HFFc6 (cell line): ENCODE measurements around the gene TGM2. TPM values are rescaled to one million over a fixed set of nuclear protein-coding genes. Genes with fewer than 3 reads are reported as not detected.

ENCODE experiments used
- DNase-seq: peaks from one replicate; pipeline ENCODE4 v3.0.0-alpha.2; 2018
- H3K27ac Mint-ChIP-seq: 2 replicates; pipeline ENCODE4 v1.8.0; 2020; ENCODE audit warnings: mild to moderate bottlenecking, mixed read lengths
- H3K27me3 Mint-ChIP-seq: 2 replicates; pipeline ENCODE4 v1.8.0; 2021; ENCODE audit warnings: mild to moderate bottlenecking, moderate library complexity, mixed read lengths; ENCODE audit not compliant: insufficient read depth
- H3K36me3 Mint-ChIP-seq: 2 replicates; pipeline ENCODE4 v1.8.0; 2021; ENCODE audit warnings: low read depth, mixed read lengths
- H3K4me1 Mint-ChIP-seq: 2 replicates; pipeline ENCODE4 v1.8.0; 2020; ENCODE audit warnings: low read depth, mixed read lengths
- H3K4me3 Mint-ChIP-seq: 2 replicates; pipeline ENCODE4 v1.8.0; 2020; ENCODE audit warnings: mild to moderate bottlenecking, moderate library complexity, mixed read lengths
- H3K9me3 Mint-ChIP-seq: 2 replicates; pipeline ENCODE4 v1.8.0; 2020; ENCODE audit warnings: mild to moderate bottlenecking, mixed read lengths
- CTCF ChIP-seq: fragments of 200-600 bp; sonication (generic); IDR thresholded peaks from 2 replicates; pipeline ENCODE4 v1.5.0; 2021; ENCODE audit warnings: antibody characterized with exemption, mild to moderate bottlenecking
- total RNA-seq, 6 experiments: library from RNA; stranded (reverse); fragmentation: NEBNext Ultra II Directional; extraction: Animal tissue kit (Norgen Biotek cat#: 25700); gene quantifications; 2 replicates in 1 of 6; 3 replicates in 5 of 6; pipeline ENCODE4 v1.2.3, GENCODE V29; 2021

TGM2 gene
- total RNA-seq, 6 experiments from 2014 or later: 99.6 to 430 (median 111) TPM

GRCh38 chr20:38134427-38135270 lies 30.4 kb downstream of the TGM2 start:
- DNase-seq: peak; percentile 48
- TF ChIP-seq CTCF: no peak
- peaks cover 42% of the 10 kb centered on the region for H3K4me1 Mint-ChIP-seq
- H3K9me3 Mint-ChIP-seq: no peaks in the 10 kb centered on the region
- peak overlapping the region; percentile 43 for H3K4me3 Mint-ChIP-seq
- H3K27me3 Mint-ChIP-seq: peaks cover 2% of the 10 kb centered on the region
- H3K27ac Mint-ChIP-seq: peak overlapping the region; percentile 82
- H3K36me3 Mint-ChIP-seq: peaks cover 33% of the 10 kb centered on the region

DNA sequence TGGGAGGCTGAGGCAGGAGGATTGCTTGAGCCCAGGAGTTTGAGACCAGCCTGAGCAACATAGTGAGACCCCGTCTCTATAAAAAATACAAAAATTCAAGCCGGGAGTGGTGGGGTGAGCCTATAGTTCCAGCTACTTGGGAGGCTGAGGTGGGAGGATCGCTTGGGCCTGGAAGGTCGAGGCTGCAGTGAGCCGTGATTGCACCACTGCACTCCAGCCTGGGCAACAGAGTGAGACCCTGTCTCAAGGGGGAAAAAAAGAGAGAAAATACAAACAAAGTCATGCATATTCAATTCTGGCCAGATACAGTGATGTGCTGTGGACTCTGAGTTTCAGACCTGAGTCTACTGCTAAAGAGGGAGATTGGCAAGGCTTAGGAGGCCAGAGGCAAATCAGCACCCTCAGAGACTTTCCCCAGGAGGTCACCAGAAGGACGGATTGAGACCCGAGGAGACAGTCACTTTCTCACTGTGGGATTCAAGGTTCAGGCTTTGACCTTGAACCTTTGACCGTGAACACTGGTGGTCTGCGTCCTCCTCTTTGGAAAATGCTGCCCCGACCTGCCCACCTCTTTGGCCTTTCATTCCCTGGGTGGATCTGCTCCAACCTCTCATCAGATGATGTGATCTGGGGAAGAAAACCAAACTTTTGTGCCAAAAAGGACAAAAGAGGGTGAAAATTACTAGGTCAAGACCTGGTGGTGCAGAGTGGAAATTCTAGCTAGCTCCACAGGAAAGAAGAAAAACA lies 31.2 kb downstream of the TGM2 start:
- Mint-ChIP-seq H3K36me3 (peaks cover 27% of the 10 kb centered on the region), H3K27ac (peak overlapping the region; percentile 82), H3K9me3 (no peaks in the 10 kb centered on the region), H3K27me3 (peaks cover 2% of the 10 kb centered on the region), H3K4me1 (peaks cover 43% of the 10 kb centered on the region), H3K4me3 (peak overlapping the region; percentile 43)
- no peak; the same call in 1 of the 2 replicates for TF ChIP-seq CTCF
- no peak for DNase-seq

DNA sequence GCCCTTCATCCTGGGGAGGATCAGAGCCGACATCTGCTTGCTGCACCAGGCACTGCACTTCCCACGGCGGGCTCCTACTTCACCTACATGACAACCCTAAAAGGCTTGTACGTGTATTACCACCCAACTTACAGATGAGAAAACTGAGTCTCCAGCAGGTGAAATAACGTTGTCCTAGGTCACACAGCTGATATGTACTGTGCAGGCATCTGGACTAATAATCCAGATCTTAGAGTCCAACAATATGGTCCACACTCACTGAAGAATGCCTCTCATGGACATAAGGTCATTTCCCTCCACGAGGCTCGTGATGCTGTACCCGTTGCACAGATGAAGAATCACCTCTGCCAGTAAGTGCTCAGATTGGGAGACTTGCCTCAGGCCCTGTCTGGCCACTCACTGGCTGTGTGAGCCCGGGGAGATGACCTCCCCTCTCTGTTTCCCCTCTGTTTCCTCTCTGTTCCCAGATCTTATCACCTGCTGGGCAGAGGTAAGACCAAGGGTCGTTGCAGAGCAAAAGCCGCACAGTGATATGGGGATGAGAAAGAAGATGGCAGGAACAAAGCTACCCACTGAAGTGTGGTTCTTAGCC lies 32.1 kb downstream of the TGM2 start:
- H3K36me3 Mint-ChIP-seq: peaks cover 19% of the 10 kb centered on the region
- peaks cover 52% of the 10 kb centered on the region for H3K4me1 Mint-ChIP-seq
- peaks cover 2% of the 10 kb centered on the region for H3K27me3 Mint-ChIP-seq
- TF ChIP-seq CTCF: no peak
- peak overlapping the region; percentile 82 for H3K27ac Mint-ChIP-seq
- H3K4me3 Mint-ChIP-seq: no peak overlapping the region
- DNase-seq: no peak
- no peaks in the 10 kb centered on the region for H3K9me3 Mint-ChIP-seq

GRCh38 chr20:38132156-38132909 lies 32.7 kb downstream of the TGM2 start:
- no peaks in the 10 kb centered on the region for H3K9me3 Mint-ChIP-seq
- peaks cover 2% of the 10 kb centered on the region for H3K27me3 Mint-ChIP-seq
- H3K27ac Mint-ChIP-seq: no peak overlapping the region
- peaks cover 12% of the 10 kb centered on the region for H3K36me3 Mint-ChIP-seq
- H3K4me1 Mint-ChIP-seq: peaks cover 59% of the 10 kb centered on the region
- no peak for DNase-seq
- no peak overlapping the region for H3K4me3 Mint-ChIP-seq
- TF ChIP-seq CTCF: no peak

- no peak overlapping the region; the same call in 1 of the 2 replicates for H3K4me3 Mint-ChIP-seq
- peak; percentile 58 for DNase-seq
- TF ChIP-seq CTCF: peak; percentile 18; the same call in 1 of the 2 replicates
- H3K27me3 Mint-ChIP-seq: peaks cover 3% of the 10 kb centered on the region
- no peaks in the 10 kb centered on the region for H3K9me3 Mint-ChIP-seq
- peaks cover 65% of the 10 kb centered on the region for H3K4me1 Mint-ChIP-seq
- H3K27ac Mint-ChIP-seq: no peak overlapping the region; the same call in 1 of the 2 replicates
- H3K36me3 Mint-ChIP-seq: peaks cover 11% of the 10 kb centered on the region; the same call in 1 of the 2 replicates
Observed at GRCh38 chr20:38131588-38132121, 33.4 kb downstream of the TGM2 start.
